WTC11 (cell line): ENCODE results near the gene C10orf71. TPM values are rescaled to one million over a fixed set of nuclear protein-coding genes. Genes with fewer than 3 reads are reported as not detected.

Source experiments
- ATAC-seq: fragments of 200-7000 bp; cut with Tn5 transposase; 2 replicates; pipeline ENCODE4 v1.10.0; 2021; ENCODE audit warnings: mild to moderate bottlenecking, moderate library complexity
- CTCF ChIA-PET: fragments of 300-600 bp; sonication (Branson Sonifier 250); formaldehyde crosslinking; loops from one replicate; lab custom pipeline; 2021; ENCODE audit warnings: antibody characterized with exemption; lab: Charles Lee
- POLR2A ChIA-PET: fragments of 350-600 bp; sonication (Branson Sonifier 250); formaldehyde crosslinking; loops from one replicate; lab custom pipeline; 2021; ENCODE audit warnings: antibody characterized with exemption; lab: Charles Lee
- DNase-seq: peaks from one replicate; pipeline ENCODE4 v3.0.0; 2021; ENCODE audit warnings: low spot score
- H3K27ac Mint-ChIP-seq: 2 replicates; pipeline ENCODE4 v1.8.0; 2021; ENCODE audit warnings: mixed read lengths
- H3K27me3 Mint-ChIP-seq: 2 replicates; pipeline ENCODE4 v1.8.0; 2021; ENCODE audit warnings: low read depth, mild to moderate bottlenecking, moderate library complexity, mixed read lengths
- H3K36me3 Mint-ChIP-seq: 2 replicates; pipeline ENCODE4 v1.8.0; 2021; ENCODE audit warnings: mixed read lengths
- H3K4me1 Mint-ChIP-seq: 2 replicates; pipeline ENCODE4 v1.8.0; 2022; ENCODE audit warnings: mixed read lengths
- H3K4me3 Mint-ChIP-seq: 2 replicates; pipeline ENCODE4 v1.8.0; 2021; ENCODE audit warnings: mild to moderate bottlenecking, moderate library complexity, mixed read lengths
- H3K9me3 Mint-ChIP-seq: 2 replicates; pipeline ENCODE4 v1.8.0; 2021; ENCODE audit warnings: mixed read lengths
- CREB1 ChIP-seq: sonication (generic); formaldehyde crosslinking; IDR thresholded peaks from 2 replicates; pipeline ENCODE4 v1.8.0; 2023; ENCODE audit warnings: mild to moderate bottlenecking, missing genetic modification reagents
- GABPB1 ChIP-seq: sonication (generic); formaldehyde crosslinking; IDR thresholded peaks from 2 replicates; pipeline ENCODE4 v1.8.1; 2023; ENCODE audit warnings: mild to moderate bottlenecking, missing genetic modification reagents
- HMGA2 ChIP-seq: fragments of 250-450 bp; sonication (Bioruptor Pico); IDR thresholded peaks from 2 replicates; pipeline ENCODE4 v1.4.0; 2021; ENCODE audit warnings: mild to moderate bottlenecking, moderate library complexity
- IRF2 ChIP-seq: sonication (generic); formaldehyde crosslinking; IDR thresholded peaks from 2 replicates; pipeline ENCODE4 v1.8.0; 2022; ENCODE audit warnings: low read depth, missing genetic modification reagents, borderline replicate concordance
- NFATC4 ChIP-seq: fragments of 250-450 bp; sonication (Bioruptor Pico); IDR thresholded peaks from 2 replicates; pipeline ENCODE4 v1.9.0; 2021; ENCODE audit warnings: mild to moderate bottlenecking
- PREB ChIP-seq: sonication (generic); formaldehyde crosslinking; IDR thresholded peaks from 2 replicates; pipeline ENCODE4 v1.8.1; 2022; ENCODE audit warnings: mild to moderate bottlenecking, missing genetic modification reagents, moderate library complexity, borderline replicate concordance
- RORB ChIP-seq: fragments of 250-450 bp; sonication (Bioruptor Pico); IDR thresholded peaks from 2 replicates; pipeline ENCODE4 v1.9.0; 2021; ENCODE audit warnings: mild to moderate bottlenecking
- TEAD1 ChIP-seq: sonication (generic); formaldehyde crosslinking; IDR thresholded peaks from 2 replicates; pipeline ENCODE4 v1.8.0; 2022; ENCODE audit warnings: mild to moderate bottlenecking, missing genetic modification reagents
- ZNF219 ChIP-seq: sonication (generic); formaldehyde crosslinking; IDR thresholded peaks from 2 replicates; pipeline ENCODE4 v1.8.0; 2023; ENCODE audit warnings: missing genetic modification reagents, mild to moderate bottlenecking, borderline replicate concordance
- ZNF232 ChIP-seq: sonication (generic); formaldehyde crosslinking; IDR thresholded peaks from 2 replicates; pipeline ENCODE4 v1.8.0; 2022; ENCODE audit warnings: mild to moderate bottlenecking, missing genetic modification reagents
- ZNF416 ChIP-seq: fragments of 250-450 bp; sonication (Bioruptor Pico); IDR thresholded peaks from 2 replicates; pipeline ENCODE4 v1.9.0; 2021; ENCODE audit warnings: mild to moderate bottlenecking, inconsistent platforms
- ZNF671 ChIP-seq: fragments of 250-450 bp; sonication (Bioruptor Pico); IDR thresholded peaks from 2 replicates; pipeline ENCODE4 v1.8.0; 2021; ENCODE audit warnings: mild to moderate bottlenecking
- total RNA-seq: library from RNA; stranded (reverse); gene quantifications from 3 replicates; pipeline ENCODE4 v1.2.3, GENCODE V29; 2021
- TF ChIP-seq, protein P1 (sequence below): fragments of 250-450 bp; sonication (Bioruptor Pico); conservative IDR thresholded peaks from 2 replicates; pipeline ENCODE4 v1.9.0; 2021; ENCODE audit warnings: mild to moderate bottlenecking
- TF ChIP-seq, protein P2 (sequence below): fragments of 250-450 bp; sonication (Bioruptor Pico); IDR thresholded peaks from 2 replicates; pipeline ENCODE4 v2.1.2; 2022; ENCODE audit warnings: mild to moderate bottlenecking, moderate library complexity
- TF ChIP-seq, protein P3 (sequence below): fragments of 200-600 bp; IDR thresholded peaks from 2 replicates; pipeline ENCODE4 v1.8.0; 2022; ENCODE audit warnings: antibody characterized with exemption
- TF ChIP-seq, protein P4 (sequence below): fragments of 250-450 bp; sonication (Bioruptor Pico); IDR thresholded peaks from 2 replicates; pipeline ENCODE4 v1.9.0; 2021; ENCODE audit warnings: mild to moderate bottlenecking
- TF ChIP-seq, protein P5 (sequence below): sonication (generic); formaldehyde crosslinking; conservative IDR thresholded peaks from 2 replicates; pipeline ENCODE4 v1.8.1; 2022; ENCODE audit warnings: mild to moderate bottlenecking, missing genetic modification reagents

Gene C10orf71
- total RNA-seq, 1 experiment from 2014 or later = not detected

DNA sequence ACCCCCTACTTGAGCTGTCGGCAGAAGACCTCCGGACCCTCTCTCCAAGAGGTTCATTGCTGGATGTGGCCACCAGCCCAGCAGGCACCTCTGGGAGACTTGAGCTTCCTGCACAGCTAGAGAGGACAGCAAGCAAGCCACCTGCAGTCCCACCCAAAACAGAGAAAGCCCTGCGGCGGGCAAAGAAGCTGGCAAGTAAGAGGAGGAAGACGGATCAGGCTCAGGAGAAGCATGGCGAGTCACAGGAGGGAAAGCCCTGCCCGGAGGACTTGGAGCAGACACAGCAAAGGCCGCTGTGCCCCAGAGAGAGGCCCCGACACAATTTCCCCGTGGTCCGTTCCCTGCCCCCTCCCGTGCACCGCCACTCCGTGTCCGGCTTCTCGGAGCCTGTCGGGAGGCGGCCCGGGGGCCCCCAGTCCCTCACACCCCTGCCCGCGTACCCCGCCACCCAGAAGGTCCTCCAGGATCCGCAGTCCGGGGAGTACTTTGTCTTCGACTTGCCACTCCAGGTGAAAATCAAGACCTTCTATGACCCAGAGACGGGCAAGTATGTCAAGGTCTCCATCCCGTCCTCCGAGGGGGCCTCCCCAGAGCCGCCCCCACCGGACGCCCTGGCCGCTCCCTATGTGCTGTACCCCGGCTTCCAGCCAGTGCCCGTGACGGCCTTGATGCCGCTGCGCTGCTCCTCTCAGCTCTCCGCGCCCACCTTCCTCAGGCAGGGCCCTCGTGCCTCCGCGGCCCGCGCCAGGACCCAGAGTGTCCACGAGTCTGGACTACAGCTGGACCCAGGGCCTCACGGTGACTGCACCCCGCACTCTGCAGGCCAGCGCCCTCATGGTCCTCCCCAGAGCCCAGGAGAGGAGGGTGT is 27.2 kb downstream of the C10orf71 start (continued):
- TF ChIP-seq, protein P1, sequence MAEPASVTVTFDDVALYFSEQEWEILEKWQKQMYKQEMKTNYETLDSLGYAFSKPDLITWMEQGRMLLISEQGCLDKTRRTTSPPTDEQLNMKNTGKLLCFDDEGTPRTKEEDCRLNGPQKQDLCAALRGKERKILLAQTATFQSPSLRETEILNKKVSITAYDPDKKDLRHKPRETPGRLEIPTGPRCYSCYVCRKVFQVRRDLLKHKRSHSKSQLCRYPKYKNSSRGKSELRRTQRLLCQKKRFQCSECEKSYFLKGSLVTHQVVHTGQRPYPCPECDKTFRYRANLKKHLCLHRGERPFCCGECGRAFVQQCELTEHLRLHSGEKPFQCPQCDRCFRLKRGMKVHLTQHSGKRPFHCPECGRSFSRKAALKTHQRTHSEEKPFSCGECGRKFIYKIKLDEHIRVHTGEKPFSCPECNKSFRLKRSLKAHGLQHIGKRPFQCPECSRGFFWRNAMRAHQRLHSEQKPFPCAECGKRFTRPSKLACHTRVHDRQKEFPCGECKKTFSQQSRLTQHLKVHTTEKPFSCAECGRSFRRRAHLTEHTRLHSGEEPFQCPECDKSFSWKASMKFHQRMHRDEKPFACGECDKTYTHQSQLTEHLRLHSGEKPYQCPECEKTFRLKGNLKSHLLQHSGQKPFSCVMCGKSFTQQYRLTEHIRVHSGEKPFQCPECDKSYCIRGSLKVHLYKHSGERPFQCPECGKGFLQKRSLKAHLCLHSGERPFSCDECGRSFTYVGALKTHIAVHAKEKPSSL (CRISPR knock-in tag) = no peak
- TF ChIP-seq ZNF219 (CRISPR knock-in tag) = no peak

DNA sequence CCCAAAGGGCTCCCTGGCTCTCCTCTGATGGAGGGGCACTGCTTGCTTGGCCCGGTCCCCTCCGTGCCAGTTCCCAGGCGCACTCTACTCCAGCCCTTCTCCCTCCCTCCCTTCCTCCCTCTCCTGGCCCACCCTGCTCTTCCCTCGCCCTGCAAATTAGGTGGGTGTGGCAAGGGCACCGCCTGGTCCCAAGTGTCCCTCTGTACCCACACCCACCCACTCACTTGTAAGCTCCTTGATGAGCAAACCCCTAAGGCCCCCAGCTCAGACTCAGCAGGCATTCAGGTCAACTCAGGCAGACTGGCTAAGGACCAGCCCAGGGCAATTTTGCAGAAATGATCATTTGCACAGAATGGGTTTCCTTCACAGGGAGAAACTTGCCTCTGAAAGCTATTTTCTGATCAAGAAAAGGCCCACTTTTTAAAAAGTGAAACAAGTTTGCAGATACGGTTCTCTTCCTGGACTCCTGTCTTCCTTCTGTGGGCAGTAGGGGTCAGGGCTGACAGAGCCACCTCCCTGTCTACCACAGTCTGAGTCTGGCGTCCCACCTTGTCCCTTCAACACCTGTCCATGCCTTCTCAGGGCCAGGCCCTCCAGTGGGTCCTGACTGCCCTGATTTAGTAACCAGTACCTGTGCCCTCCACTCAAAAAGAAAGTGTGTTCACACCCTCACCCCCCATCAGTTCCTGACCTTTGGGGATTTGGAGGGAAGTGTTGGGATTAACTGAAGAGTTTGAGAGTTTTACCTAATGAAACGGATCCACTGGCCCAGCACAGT is 28.3 kb downstream of the C10orf71 start:
- CTCF ChIA-PET = interaction anchor here (1.1 to 1.4 kb wide), 3 partner anchors 81 to 351 kb away, joined by 3 read pairs; no protein-coding TSS in a partner anchor
- POLR2A ChIA-PET = no interaction called here
- no peak overlapping the region for H3K27ac Mint-ChIP-seq
- TF ChIP-seq, protein P2, sequence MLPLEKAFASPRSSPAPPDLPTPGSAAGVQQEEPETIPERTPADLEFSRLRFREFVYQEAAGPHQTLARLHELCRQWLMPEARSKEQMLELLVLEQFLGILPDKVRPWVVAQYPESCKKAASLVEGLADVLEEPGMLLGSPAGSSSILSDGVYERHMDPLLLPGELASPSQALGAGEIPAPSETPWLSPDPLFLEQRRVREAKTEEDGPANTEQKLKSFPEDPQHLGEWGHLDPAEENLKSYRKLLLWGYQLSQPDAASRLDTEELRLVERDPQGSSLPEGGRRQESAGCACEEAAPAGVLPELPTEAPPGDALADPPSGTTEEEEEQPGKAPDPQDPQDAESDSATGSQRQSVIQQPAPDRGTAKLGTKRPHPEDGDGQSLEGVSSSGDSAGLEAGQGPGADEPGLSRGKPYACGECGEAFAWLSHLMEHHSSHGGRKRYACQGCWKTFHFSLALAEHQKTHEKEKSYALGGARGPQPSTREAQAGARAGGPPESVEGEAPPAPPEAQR (CRISPR knock-in tag) = no peak
- TF ChIP-seq, all 79 proteins: peak for 0
- Mint-ChIP-seq H3K36me3 (no peaks in the 10 kb centered on the region), H3K4me1 (peaks cover 5% of the 10 kb centered on the region), H3K9me3 (no peaks in the 10 kb centered on the region), H3K4me3 (no peak overlapping the region), H3K27me3 (no peaks in the 10 kb centered on the region)
- DNase-seq = no peak
- ATAC-seq = no peak

DNA sequence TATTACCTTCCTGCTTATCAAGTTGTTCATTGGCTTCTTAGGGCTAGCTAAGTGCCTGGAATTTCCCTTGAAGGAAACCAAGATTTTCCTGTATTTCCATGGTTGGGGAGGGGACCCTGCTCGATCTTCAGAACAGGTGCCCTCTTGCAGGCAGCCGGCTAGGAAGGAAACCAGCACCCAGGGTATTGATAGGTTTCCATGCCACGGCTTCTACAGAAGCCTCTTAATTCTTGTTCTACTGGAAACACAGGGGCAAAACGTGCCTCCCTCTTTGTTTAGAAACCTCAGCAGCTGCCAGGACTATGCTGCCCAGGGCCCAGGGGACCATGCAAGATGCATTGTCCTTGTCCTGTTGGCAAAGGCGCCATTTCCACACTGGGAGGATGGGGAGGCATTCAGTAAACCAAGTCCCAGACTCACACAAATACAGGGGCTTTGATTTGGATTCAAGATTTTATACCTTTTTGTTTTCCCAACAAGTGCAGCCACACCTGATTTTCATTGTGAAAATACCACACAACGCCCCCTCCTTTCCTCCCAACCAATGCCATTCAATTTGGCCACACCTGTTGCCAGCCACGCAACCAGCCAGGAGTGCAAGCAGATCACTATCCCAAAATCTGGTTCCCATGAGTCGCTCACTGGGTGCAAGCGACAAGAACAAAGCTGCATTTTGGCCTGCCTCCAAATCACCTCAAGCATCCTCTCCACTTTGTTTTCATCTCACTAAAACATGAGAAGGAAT is 29.6 kb downstream of the C10orf71 start:
- no peak for DNase-seq
- Mint-ChIP-seq H3K27ac (no peak overlapping the region), H3K36me3 (no peaks in the 10 kb centered on the region), H3K4me3 (no peak overlapping the region)
- CTCF ChIA-PET = interaction anchor here (1.1 kb wide), 1 partner anchor 352 kb away, joined by 3 read pairs; no protein-coding TSS in a partner anchor
- POLR2A ChIA-PET = no interaction called here
- no peak for TF ChIP-seq CREB1 (CRISPR knock-in tag)
- TF ChIP-seq NFATC4 = no peak
- TF ChIP-seq IRF2 (CRISPR knock-in tag) = no peak
- TF ChIP-seq ZNF416 (CRISPR knock-in tag) = no peak
- TF ChIP-seq, protein P3, sequence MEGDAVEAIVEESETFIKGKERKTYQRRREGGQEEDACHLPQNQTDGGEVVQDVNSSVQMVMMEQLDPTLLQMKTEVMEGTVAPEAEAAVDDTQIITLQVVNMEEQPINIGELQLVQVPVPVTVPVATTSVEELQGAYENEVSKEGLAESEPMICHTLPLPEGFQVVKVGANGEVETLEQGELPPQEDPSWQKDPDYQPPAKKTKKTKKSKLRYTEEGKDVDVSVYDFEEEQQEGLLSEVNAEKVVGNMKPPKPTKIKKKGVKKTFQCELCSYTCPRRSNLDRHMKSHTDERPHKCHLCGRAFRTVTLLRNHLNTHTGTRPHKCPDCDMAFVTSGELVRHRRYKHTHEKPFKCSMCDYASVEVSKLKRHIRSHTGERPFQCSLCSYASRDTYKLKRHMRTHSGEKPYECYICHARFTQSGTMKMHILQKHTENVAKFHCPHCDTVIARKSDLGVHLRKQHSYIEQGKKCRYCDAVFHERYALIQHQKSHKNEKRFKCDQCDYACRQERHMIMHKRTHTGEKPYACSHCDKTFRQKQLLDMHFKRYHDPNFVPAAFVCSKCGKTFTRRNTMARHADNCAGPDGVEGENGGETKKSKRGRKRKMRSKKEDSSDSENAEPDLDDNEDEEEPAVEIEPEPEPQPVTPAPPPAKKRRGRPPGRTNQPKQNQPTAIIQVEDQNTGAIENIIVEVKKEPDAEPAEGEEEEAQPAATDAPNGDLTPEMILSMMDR = no peak
- no peak for TF ChIP-seq ZNF671 (CRISPR knock-in tag)
- no peak for TF ChIP-seq RORB
- no peak for TF ChIP-seq TEAD1 (CRISPR knock-in tag)
- TF ChIP-seq GABPB1 (CRISPR knock-in tag) = no peak
- TF ChIP-seq, all 79 proteins: peak for 0
- Mint-ChIP-seq H3K27me3 (no peaks in the 10 kb centered on the region; the same call in 1 of the 2 replicates), H3K4me1 (peaks cover 5% of the 10 kb centered on the region), H3K9me3 (no peaks in the 10 kb centered on the region)
- no peak for ATAC-seq

GRCh38 chr10:49329146-49329505 is 30.2 kb downstream of the C10orf71 start:
- DNase-seq (no peak), ATAC-seq (no peak)
- Mint-ChIP-seq H3K4me1 (peaks cover 5% of the 10 kb centered on the region), H3K36me3 (no peaks in the 10 kb centered on the region), H3K4me3 (no peak overlapping the region), H3K27ac (no peak overlapping the region), H3K9me3 (peaks cover 5% of the 10 kb centered on the region; the same call in 1 of the 2 replicates), H3K27me3 (no peaks in the 10 kb centered on the region; the same call in 1 of the 2 replicates)
- ChIA-PET CTCF (no interaction called here), POLR2A (no interaction called here)
- TF ChIP-seq PREB (CRISPR knock-in tag) (no peak), ZNF232 (no peak), GABPB1 (CRISPR knock-in tag) (no peak), HMGA2 (CRISPR knock-in tag) (no peak)
- TF ChIP-seq, protein P4, sequence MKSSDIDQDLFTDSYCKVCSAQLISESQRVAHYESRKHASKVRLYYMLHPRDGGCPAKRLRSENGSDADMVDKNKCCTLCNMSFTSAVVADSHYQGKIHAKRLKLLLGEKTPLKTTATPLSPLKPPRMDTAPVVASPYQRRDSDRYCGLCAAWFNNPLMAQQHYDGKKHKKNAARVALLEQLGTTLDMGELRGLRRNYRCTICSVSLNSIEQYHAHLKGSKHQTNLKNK (CRISPR knock-in tag) = no peak
- TF ChIP-seq, protein P5, sequence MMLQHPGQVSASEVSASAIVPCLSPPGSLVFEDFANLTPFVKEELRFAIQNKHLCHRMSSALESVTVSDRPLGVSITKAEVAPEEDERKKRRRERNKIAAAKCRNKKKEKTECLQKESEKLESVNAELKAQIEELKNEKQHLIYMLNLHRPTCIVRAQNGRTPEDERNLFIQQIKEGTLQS (CRISPR knock-in tag) = no peak
